HG03457 (cell line): Measurements from ENCODE around the gene NRG2.

Experiments
- ATAC-seq: cut with Tn5 transposase; IDR thresholded peaks from one replicate; pipeline ENCODE4 v1.9.1; 2021; ENCODE audit warnings: moderate number of reproducible peaks; ENCODE audit not compliant: unreplicated experiment

NRG2 gene

GRCh38 chr5:140042643-140043507 is at the start of gene NRG2:
Gene NRG2, minus strand, starts transcription at chr5:140043299.
- peak; percentile 59 for ATAC-seq

DNA sequence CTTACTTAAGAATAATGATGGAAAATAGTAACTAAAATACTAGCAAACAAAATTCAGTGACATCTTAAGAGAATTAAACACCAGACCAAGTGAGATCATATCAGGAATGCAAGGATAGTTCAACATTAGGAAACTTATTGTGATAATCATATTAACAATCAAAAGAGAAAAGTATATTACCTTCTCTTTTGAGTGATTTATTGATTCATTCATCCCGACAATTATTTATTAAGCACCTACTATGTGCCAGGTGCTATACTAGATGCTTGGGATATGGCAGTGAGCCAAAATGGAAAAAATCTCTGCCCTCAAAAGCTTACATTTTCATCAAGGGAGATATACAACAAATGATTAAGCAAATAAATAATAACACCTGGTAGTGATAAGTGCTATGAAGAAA is 47.2 kb upstream of the NRG2 start:
- ATAC-seq: no peak

GRCh38 chr5:140084541-140084940 is 41.4 kb upstream of the NRG2 start:
- ATAC-seq: no peak

GRCh38 chr5:140083650-140084049 is 40.6 kb upstream of the NRG2 start:
- ATAC-seq: no peak

GRCh38 chr5:140083120-140083519 is 40.0 kb upstream of the NRG2 start:
- ATAC-seq: no peak

GRCh38 chr5:140076788-140077187 is 33.7 kb upstream of the NRG2 start:
- ATAC-seq: no peak

- no peak for ATAC-seq
These were observed 33.0 kb upstream of the NRG2 start for GRCh38 chr5:140076142-140076541.

- ATAC-seq: no peak
These were observed 32.3 kb upstream of the NRG2 start for GRCh38 chr5:140075371-140075770.

DNA sequence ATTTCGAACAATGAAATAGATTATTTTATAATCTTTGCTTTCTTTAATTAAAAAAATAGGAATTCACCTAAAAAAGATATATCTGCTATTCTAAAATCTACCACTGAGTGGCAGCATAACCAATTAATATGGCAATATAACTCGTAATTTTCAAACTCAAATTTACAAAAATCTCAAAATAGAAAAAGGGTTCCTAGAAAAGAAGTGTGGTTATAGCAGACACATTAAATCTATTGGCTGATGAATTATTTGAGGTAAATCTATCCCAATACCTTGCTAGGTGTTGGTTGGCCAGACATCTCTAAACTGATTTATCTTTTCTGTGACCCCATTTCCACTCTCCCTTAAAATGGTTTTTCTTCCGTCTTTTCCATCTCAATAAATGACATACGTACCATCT is 30.2 kb upstream of the NRG2 start:
- ATAC-seq: no peak

DNA sequence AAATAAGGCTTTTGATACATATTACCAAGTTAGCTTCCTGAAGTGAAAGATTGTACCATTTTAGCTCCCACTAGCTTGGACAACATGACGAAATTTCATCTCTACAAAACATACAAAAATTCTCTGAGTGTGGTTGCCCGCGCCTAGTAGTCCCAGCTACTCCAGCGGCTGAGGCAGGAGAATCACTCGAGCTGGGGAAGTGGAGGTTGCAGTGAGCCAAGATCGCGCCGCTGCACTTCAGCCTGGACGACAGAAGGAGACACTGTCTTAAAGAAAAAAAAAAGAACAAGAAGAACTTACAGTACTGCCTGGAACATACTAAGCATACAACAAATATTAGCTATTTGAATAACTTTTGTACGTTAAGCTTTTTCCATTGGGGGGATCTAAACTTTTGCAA is 29.7 kb upstream of the NRG2 start:
- no peak for ATAC-seq

DNA sequence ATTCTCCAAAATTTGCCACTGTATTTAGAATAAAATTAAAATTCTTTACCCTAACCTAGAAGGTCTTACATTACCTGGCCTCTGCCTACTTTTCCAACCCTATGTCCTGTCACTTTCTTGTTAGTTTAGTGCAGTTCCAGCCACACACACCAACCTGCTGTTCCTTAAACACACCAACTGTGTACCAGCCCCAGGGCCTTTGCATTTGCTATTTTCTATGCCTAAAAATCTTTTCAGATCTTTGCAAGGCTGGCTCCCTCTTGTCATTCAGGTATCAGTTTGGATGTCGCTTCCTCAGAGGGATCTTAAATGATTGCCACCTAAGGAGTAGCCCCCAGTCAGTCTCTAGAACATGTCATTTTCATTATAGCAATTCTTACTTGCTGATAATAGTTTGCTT is 17.7 kb upstream of the NRG2 start:
- ATAC-seq: no peak

DNA sequence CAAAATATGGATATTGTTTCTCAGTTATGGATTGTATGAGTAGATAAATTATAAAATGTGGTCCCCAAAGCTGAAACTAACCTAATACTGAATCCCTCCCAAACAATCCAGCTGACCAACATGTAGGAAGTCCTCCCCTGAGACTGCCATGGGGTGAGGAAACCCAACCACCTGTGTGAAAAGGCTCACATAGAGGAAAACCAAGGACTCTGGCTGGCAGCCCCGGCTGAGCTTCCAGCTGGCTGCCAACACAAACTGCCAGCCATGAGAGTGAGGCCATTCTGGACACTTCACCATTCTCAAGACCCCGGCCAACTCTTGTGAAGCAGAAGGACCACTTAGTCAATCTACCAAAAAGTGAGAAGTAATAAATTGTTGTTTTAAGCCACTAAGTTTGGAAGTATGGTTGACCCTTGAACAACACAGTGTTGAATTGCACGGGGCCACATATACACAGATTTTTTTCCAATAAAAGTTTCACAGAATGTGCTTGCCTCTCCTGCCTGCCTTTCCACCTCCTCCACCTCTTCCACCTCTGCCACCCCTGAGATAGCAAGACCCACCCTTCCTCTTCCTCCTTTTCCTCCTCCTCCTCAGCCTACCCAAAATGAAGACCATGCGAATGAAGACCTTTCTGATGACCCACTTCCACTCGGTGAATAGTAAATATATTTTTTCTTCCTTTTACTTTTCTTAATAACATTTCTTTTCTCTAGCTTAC is 15.3 kb upstream of the NRG2 start:
- ATAC-seq: no peak

DNA sequence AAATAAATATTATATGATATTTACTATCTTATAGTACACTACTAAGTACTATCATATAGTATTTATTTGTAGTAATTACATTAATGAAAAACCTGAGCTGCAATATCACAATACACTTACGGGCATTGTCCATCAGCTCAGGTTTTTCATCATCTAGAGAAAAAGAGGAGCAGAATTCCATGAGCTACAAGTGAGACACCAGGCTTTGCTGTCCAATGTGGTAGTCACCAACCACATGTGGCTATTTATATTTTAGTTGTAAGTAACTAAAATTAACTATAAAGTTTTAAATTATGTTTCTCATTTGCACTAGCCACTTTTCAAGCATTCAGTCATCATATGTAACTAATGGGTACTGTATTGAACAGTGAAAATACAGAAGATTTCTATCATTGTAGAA is 13.8 kb upstream of the NRG2 start:
- no peak for ATAC-seq

DNA sequence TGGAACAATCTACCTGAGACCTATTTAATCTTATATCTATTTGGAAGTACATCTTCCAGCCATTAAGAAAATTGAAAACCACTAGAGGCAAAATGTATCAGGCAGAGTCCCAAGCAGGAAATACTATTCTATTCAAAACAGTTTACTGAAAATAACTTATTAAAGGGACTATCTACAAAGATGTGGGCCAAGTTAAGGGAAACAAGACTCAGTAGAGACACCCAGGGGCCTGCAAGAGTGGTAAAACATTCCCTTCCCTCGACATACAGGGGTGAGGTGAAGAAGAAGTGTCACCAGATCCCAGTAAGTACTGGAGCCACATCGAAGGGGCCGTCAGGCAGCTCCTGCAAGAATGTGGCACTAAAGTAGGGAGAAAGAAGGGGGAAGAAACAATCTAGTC is 12.1 kb upstream of the NRG2 start:
- no peak for ATAC-seq

GRCh38 chr5:140054086-140054689 is 11.1 kb upstream of the NRG2 start:
- no peak for ATAC-seq

DNA sequence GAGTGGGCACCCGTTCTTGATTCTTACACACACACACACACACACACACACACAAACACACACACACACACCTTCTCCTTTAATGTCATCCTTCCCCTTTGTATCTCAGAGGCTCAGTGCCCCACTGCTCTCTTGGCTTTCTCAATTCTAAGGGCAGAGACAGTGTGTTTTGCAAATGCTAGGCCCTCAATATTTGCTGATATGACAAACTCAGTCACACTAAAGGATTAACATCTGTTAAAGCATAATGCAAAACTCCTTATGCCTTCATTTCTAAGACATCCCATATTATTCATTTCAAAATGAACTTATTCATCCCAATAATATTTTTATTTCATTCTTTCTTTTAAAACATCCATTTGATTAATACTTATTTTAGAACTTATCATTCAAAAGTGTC is 8.9 kb upstream of the NRG2 start:
- ATAC-seq: no peak

DNA sequence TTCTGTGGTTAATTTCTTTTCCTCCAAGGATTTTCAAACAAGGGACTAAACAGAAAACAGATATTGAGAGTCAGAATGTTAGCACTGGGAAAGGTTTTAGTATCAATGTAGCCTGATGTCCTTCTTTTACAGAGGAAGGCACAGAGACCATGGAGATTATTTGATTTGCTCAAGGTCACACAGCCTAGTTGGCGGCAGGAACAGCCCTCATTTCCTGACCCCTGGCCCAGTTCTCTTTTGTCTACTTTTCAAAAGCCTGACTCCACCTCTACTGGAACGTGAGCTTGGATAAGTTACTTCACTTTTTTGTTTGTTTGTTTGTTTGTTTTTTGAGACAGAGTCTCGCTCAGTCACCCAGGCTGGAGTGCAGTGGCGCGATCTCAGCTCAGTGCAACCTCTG is 6.6 kb upstream of the NRG2 start:
- no peak for ATAC-seq

DNA sequence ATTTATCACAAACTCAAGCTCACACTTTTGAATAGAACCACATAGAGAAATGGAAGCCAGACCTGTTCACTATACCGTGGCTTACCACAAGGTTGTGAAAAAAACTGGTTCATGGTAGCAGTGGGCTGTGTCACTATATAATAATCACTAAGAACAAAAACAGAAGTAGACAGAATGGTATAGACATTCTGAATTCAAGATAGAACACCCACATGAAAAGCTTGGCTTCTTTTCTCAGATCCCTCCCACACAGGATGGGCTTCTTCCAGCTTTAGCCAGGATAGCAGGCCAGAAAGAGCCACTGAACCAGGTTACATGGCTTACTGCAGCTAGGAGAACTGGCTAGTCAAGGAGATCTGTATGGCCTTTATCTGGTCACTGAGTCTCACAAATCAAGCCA is 6.1 kb upstream of the NRG2 start:
- ATAC-seq: no peak

- no peak for ATAC-seq
These were observed 942 bp upstream of the NRG2 start for GRCh38 chr5:140044041-140044440.

DNA sequence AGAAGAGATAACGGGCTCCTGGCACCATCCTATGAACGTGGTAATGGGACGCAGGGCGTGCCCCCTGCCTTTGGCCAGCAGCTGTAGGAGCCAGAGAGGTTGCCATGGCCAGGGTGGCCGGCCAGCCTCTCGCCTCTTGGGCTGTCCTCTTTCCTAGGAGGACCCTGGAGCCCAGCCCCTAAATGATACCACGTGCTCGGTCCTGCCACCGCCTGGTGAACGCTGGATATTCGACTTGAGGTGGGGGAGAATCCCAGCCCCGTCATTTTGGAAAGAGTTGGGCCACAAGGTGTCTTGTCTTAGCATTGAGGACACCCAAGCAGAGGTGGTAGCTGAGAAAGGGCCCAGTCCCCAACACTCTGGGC is 391 bp upstream of the NRG2 start:
- peak; percentile 9 for ATAC-seq

GRCh38 chr5:140042393-140042642 is 781 bp downstream of the NRG2 start:
- no peak for ATAC-seq
